GM18519 (cell line): ENCODE measurements around the gene MBNL1.
"Not testable (repeated sequence)": the region's sequence is repeated elsewhere in the genome, so short reads cannot be mapped to it uniquely, and the experiment has no call there.

Source experiments
- ATAC-seq: cut with Tn5 transposase; IDR thresholded peaks from one replicate; pipeline ENCODE4 v1.9.1; 2021; ENCODE audit warnings: mild to moderate bottlenecking, moderate library complexity; ENCODE audit not compliant: unreplicated experiment, low FRiP score

Gene MBNL1

DNA sequence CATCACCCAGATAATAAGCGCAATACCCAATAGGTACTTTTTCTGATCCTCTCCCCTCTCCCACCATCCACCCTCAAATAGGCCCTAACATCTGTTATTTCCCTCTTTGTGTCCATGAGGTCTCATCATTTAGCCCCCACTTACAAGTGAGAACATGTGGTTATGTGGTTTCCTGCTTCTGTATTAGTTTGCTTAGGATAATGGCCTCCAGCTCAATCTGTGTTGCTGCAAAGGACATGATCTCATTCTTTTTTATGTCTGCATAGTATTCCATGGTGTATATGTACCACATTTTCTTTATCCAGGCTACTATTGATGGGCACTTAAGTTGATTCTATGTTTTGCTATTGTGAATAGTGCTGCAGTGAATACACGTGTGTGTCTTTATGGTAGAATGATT is 165.4 kb downstream of the MBNL1 start:
- ATAC-seq, result no peak

DNA sequence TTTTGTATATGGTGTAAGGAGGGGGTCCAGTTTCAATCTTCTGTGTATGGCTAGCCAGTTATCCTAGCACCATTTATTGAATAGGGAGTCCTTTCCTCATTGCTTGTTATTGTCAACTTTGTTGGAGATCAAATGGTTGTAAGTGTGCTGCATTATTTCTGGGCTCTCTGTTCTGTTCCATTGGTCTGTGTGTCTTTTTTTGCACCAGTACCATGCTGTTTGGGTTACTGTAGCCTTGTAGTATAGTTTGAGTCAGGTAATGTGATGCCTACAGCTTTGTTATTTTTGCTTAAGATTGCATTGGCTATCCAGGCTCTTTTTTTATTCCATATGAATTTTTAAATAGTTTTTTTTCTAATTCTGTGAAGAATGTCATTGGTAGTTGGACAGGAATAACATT is 166.5 kb downstream of the MBNL1 start:
- ATAC-seq, result not testable (repeated sequence)

DNA sequence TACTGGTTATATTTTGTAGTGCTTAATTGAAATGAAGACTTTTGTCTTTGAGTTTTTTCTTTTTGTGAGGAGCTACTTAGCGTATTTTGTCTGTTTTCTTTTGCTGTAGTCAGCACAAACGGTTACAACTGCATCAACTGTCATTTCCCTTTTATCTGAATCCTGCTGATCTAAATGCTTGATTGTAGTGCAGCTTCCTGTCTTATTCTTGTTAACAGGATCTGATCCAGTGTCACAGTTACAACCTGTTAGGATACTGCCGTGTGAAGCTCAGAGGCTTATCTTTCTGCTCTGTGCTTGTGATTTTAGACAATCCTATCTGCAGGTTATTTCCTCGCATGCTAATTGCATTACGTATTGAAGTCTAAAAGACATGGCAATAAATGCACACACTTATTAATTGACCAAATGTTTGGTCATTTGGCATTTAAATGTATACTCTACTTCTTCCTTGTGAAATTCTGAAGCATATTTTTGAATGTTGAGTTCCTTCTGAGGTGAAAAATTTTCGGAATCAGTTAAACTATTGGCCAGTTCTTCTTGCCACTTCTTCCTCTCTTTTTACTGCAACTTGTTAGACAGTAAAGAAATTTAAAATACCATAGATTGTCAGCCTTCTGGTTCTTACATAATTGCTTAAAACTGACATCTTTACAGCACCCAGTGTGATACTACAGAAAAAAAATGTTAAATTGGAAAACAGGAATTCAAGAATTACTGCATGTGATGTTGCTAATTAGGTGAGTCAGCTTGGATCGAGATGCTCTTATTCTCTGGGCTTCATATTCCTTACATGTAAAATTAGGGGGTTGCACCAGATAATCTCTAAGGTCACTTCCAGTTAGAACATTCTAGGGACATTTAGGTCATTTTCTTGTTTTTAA is 168.2 kb downstream of the MBNL1 start:
- ATAC-seq, result no peak

DNA sequence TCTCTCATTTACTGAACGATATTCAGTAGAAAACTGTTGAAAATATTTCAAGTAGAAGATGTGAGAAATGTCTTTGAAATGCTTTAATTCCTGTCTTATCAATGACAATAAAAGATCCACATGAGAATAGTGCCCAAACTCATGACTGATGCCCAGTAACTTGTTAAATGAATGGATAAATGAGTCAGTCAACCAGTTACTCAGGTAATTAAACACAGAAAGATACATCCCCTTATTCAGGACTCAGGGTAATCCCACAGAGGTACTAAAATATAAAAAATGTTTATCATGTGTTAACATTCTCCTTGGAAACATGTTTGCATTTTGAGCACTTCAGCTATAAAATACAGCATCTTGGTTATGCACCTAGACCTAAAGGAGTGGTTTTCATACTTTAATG is 169.5 kb downstream of the MBNL1 start:
- no peak for ATAC-seq

DNA sequence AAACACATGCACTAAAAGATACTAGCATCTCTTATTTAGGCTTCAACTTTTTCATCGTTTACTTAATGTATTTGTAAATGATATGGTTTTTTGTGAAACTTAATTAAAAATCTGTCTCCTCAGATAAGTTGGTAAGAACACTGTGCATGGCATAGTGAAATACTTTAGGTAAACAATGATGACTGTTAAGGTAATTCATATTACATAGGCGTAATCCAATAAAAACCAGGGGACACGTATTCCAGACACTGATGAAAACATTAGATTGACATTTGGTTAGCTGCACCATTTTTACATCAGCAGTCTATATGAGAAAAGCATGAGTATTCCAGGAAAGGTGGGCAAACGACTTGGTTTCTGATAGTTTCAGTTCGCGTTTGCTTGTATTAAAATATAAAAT is 170.0 kb downstream of the MBNL1 start:
- ATAC-seq, result no peak

DNA sequence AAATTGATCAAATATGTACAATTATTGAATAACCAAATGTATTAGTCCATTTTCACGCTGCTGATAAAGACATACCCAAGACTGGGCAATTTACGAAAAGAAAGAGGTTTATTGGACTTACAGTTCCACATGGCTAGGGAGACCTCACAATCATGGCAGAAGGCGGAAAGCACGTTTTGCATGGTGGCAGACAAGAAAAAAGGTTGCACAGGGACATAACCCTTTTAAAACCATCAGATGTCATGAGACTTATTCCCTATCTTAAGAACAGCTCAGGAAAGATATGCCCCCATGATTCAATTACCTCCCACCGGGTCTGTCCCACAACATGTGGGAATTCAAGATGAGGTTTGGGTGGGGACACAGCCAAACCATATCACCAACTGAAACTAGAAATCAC is 171.5 kb downstream of the MBNL1 start:
- ATAC-seq, result not testable (repeated sequence)

DNA sequence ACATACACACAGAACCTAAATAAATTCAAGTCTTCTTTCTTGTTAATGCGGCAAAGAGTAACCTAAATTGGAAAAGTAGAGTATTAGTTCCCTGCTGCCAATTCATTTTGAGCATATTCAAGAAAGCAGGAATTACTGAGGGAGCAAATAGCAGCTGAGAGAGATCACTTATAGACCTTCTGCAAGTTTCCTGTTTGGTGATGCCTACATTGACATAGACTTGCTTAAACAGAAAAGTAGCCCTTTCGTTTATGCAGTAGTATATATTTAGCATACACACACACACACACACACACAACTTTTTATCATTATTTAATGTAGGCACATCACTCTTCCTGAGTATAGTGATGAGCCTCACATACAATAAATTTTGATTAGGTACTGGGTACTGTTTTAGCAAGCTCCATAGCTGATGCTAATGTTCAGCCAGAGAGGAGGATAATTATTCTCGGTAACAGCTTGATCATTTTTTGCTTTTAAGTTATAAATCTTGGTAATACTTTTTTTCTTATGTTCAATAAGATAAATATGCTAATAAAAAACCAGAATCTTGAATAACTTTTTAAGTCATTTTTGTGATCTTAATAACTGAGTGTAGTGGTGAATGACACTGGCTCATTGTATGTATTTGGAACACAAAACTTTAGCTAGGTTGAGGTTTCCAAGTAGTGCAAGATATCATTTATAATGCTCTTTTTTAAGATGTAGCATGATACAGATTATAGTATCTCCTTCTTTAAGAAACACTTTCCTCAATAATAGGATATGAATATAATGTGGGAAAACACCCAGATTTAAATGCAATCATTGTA is 174.7 kb downstream of the MBNL1 start:
- no peak for ATAC-seq

DNA sequence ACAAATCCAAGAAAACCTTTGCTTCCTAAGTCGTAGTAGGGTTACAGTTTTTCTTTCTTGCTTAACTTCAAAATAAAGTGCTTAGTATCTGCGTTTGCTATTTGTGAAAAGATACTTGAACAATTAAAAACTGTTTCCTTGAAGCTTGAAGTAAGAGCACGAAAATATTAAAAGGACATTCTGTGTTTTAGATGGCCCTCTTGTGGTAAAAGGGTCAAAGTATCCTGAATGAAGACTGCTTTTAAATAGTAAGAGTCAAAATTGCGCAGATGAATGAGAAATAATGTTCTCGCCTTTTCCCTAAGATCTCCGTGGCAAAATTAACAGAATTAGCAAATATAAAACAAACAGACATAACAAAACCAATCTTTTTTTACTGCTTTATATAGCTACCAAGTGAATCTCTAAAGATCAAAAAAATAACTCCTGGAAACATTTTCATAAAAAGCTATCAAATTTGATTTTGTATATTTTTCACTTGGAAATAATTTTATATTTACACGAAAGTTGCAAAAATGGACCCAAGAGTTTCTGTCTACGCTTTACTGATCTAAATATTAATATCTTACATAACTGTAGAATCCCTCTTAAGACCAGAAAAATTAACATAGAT is 175.4 kb downstream of the MBNL1 start:
- no peak for ATAC-seq

DNA sequence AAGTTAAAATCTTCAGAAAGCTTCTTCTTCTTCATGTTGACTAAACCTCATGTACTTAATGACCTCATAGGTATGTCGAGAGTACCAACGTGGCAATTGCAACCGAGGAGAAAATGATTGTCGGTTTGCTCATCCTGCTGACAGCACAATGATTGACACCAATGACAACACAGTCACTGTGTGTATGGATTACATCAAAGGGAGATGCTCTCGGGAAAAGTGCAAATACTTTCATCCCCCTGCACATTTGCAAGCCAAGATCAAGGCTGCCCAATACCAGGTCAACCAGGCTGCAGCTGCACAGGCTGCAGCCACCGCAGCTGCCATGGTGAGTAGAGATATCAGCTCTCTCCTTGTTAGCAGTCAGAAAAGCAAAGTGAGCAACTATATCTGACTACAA is 176.5 kb downstream of the MBNL1 start:
- ATAC-seq, result no peak

DNA sequence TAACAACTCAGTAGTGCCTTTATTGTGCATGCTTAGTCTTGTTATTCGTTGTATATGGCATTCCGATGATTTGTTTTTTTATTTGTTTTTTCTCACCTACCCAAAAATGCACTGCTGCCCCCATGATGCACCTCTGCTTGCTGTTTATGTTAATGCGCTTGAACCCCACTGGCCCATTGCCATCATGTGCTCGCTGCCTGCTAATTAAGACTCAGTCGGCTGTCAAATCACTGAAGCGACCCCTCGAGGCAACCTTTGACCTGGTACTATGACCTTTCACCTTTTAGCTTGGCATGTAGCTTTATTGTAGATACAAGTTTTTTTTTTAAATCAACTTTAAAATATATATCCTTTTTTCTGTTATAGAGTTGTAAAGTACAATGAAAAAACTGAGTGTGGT is 177.8 kb downstream of the MBNL1 start:
- no peak for ATAC-seq

DNA sequence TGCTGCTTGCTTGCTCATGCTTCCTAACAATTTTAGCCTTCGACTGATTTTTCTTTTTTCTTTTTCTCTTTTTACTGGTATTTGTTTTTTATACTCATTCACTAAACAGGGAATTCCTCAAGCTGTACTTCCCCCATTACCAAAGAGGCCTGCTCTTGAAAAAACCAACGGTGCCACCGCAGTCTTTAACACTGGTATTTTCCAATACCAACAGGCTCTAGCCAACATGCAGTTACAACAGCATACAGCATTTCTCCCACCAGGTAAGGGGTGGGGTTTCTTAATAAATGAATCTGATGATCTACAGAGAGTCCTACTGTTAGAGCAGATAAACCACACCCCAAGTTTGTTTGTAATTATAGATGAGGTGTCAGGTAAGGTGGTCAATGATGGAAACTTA is 178.8 kb downstream of the MBNL1 start:
- no peak for ATAC-seq

DNA sequence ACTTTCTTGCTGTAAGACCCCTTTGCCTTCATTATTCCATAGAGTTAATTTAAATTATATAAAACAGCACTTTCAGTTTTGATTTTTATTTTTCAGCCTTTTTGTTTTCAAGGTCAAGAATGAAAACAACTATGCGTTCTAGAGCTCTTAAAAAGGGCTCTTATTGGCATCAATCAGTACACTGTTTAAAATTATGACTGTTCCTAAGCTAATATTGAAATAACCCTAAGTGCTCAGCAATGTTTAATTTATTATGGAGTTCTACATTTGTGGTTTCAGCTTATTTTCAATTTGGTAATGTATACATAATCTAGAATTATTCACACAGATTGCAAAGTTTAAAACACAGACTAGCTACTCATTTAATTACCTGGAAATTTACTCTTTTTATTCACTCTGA is 179.4 kb downstream of the MBNL1 start:
- ATAC-seq, result no peak

DNA sequence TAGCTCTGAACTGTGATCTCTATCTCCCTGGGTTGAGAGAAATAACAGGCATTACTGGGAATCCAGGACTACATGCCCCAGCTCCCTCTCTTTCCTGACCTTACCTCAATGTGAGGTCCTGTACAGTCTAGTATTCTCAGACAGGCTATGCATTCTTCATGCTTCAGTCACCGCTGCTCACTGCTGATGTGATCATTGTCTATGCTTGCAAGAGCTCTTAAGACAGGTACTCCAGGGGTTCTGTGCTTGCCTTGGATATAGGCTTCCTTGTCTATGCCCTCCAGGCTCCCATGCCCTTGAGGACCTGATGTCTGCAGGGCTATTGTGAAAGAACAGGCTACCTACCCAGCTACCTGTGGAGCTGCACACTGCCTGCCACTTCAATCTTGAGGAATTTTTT is 183.6 kb downstream of the MBNL1 start:
- no peak for ATAC-seq

DNA sequence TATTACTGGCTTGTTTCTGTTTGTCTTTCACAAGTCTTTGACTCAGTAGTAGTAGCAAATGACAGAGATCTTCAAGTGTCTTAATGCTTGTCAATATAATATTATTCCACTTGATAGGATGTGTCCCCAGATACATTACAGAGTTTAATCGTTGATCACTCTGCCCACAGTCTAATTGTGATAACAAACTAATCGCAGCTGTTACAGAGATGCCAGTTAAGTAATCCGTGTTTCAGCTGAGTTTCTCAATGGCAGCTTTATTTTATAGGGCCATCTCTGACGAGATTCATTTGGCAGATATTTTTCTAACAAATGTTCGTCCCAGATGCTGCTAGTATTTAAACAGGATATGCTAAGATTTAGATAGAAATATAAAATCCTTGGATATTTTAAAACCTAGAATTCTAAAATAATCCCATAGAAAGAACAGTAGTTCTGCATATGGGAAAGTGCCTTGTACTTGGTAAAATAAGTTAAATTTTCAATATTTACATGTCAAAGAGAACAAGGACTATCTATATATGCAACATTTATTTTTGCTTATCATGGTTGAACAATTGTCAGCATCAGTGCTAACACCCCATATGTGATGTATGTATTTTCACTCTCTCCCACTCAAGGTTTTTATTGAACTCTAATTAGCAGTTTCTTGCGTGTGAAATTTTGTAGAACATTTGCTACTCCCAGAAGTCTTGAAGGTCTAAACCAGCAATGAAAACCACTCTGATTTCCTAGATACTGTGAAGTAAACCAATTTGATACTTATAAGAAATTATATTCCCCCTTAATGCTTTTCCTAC is 185.5 kb downstream of the MBNL1 start:
- ATAC-seq, result no peak

DNA sequence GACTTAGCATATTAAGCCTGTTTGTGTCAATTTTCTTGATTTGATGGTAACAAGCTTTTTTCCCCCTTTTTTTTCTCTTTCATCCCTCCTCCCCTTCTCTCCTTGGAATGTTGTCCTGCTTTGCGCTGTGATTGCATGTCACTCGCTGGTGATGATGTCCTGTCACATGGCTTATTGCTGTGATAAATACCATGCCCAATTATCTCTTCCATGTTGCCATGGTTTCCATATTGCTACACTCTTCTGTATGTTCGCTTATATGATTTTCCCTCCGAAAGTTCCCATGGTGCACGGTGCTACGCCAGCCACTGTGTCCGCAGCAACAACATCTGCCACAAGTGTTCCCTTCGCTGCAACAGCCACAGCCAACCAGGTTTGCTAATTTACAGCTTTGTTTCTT is 187.3 kb downstream of the MBNL1 start:
- ATAC-seq, result no peak

DNA sequence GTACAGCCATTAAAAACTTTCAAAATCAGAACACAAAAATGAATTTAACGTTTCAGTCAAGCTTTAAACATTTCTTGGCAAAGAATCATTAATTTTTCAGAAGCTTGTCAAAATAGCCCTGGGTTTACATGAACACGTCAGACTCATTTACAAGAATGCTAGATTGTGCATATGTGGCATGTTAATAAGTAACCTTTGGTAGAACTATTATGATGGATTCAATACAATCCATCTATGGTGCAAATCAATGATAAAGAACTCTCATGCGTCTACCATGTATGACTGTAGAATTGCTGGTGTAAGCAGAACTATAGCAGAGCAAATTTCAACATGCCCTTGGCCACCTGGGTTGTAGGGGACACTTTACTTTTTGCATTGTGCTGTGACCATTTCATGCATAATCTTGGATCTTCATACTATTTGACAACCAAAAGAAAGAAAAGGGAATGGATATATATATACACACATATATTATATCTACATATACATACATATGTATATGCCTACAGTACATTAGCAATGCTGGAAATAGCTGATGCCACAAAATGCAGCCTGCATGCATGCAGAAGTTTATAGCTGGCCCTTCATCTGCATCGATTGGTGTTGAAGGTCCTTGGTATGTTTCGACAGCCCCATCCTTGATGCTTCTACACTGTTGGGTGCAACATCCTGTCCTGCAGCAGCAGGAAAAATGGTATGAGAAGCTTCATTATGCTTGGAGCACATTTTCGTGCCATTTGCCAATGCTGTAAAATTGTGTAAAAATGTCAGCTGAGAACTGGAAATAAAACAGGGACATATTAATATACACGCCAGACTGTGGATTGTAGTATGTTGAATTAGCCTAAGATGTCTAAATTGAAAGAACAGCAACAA is 189.0 kb downstream of the MBNL1 start:
- ATAC-seq, result no peak

DNA sequence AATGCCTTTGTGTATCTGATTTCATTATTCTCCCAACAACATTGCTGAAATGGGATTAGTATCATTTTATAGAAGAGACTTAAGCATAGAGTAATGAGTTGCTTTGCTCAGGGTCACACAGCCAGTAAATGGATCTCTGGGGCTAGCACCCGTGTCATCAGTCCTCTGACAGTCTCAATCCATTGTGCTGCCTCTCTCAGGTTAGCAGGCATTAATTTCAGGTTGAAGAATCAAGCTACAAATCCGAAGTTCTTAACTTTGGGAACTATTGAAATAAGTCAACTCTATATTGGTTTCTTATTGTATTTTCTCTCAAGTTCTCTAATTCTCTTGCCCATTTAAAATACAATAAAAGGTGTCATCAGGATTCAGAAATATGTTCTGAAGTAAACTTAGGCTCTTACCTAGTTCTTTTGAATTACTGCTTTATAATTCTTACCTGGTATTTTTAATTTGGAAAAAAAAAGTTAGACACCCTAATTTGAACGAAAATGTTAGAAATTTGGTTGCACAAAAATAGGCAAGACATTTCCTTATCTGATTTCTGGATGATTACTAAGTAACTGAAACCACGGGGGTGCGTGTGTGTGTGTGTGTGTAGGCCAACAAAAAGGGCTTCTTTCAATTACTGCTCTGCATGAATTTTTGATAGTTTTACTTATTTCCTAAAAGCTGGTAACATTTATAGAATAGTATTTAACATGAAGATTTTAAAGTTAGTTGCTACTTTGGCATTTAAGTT is 189.8 kb downstream of the MBNL1 start:
- ATAC-seq, result no peak

DNA sequence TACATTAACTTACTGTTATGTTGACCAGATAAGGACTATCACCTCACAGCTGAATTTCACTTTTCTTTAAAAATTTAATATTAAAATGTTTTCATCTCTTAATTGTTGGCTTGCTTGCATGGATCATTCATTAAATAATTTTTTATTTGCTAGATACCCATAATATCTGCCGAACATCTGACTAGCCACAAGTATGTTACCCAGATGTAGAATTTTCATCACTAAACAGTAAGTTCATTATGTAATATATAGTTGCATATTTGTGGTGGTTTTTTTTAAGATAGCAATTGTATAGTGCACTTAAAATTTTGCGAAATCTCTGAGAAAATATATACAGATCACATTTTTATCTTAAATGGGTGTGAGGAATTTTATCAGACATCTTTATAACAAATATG is 190.4 kb downstream of the MBNL1 start:
- no peak for ATAC-seq

DNA sequence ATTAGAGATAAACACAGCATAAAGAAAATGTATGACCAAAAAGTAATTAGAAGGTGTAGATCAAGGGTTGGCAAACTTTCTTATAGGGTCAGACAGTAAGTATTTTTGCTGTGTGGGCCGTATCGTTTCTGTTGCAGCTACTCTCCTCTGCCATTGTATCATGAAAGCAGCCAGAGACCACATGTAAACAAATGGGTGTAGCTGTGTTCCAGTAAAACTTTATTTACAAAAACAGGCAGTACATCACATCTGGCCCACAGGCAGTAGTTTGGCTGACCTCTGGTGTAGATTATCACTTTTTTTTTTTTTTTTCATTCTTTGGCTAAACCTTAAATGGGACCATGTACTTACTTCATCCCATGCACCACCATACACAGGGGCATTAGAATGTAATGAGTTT is 190.8 kb downstream of the MBNL1 start:
- no peak for ATAC-seq
